HepG2 (cell line): ENCODE results near the gene EMILIN1. TPM values are rescaled to one million over a fixed set of nuclear protein-coding genes. Genes with fewer than 3 reads are reported as not detected.

Experiments
- ATAC-seq: fragments of 200-7000 bp; cut with Tn5 transposase; 3 replicates; pipeline ENCODE4 v1.9.1; 2020; ENCODE audit warnings: mild to moderate bottlenecking, moderate library complexity
- BruUV-seq: library from RNA; stranded (reverse); fragments of 400-500 nt; replicated peaks from 2 replicates; lab custom pipeline; 2021; lab: Mats Ljungman, UMichigan
- CTCF ChIA-PET: fragments of 300-600 bp; formaldehyde crosslinking; extraction: SDS; loops from one replicate; lab custom pipeline; 2021; ENCODE audit warnings: low total read pairs, inconsistent platforms, low intra/inter-chr PET ratio; lab: Yijun Ruan, JAX
- POLR2A ChIA-PET: fragments of 350-600 bp; sonication (Branson Sonifier 250); formaldehyde crosslinking; loops from one replicate; lab custom pipeline; 2020; ENCODE audit warnings: antibody characterized with exemption, inconsistent platforms; lab: Yijun Ruan, JAX
- DNase-seq: peaks from one replicate; pipeline ENCODE4 v3.0.0-alpha.2; 2015; ENCODE audit warnings: low spot score
- FAIRE-seq: peaks from 3 replicates; lab custom pipeline; 2011; peaks lifted over from hg19 to GRCh38; lab: Jason Lieb, UNC
- H2AFZ ChIP-seq: one replicate; pipeline ENCODE4 v1.6.1; 2011; ENCODE audit warnings: low read length, inconsistent platforms
- H3K27ac ChIP-seq: fragments of 300-600 bp; 3 replicates; pipeline ENCODE4 v1.8.0; 2011; ENCODE audit warnings: mixed run types, mild to moderate bottlenecking, mixed read lengths, low read length, inconsistent platforms; ENCODE audit not compliant: insufficient read depth; ENCODE audit errors: extremely low read length
- H3K27me3 ChIP-seq, 2 experiments: fragments of 200-600 bp in 1 of 2; 2 replicates in 1 of 2; 3 replicates in 1 of 2; pipeline versions ENCODE4 v1.6.0 to v1.8.0; 2011; ENCODE audit warnings: low read length in 2 of 2, mild to moderate bottlenecking in 2 of 2, moderate library complexity in 2 of 2, inconsistent platforms in 1 of 2; ENCODE audit not compliant: insufficient read depth in 2 of 2, control insufficient read depth in 1 of 2
- H3K36me3 ChIP-seq, 2 experiments: fragments of 200-600 bp in 1 of 2; replicated peaks in 1 of 2; 2 replicates in 1 of 2; 3 replicates in 1 of 2; pipeline versions ENCODE4 v1.5.1 to v1.8.0; 2011; ENCODE audit warnings: low read length in 2 of 2, inconsistent platforms in 1 of 2; ENCODE audit not compliant: insufficient read depth in 2 of 2, control insufficient read depth in 1 of 2
- H3K4me1 ChIP-seq: 2 replicates; pipeline ENCODE4 v1.5.1; 2012; ENCODE audit warnings: low read length, inconsistent platforms; ENCODE audit not compliant: insufficient read depth
- H3K4me2 ChIP-seq: 2 replicates; pipeline ENCODE4 v1.6.0; 2011; ENCODE audit warnings: low read depth, low read length, inconsistent platforms
- H3K4me3 ChIP-seq, 3 experiments: fragments of 200-600 bp in 1 of 3; sonication (generic), shearing (Covaris generic) in 1 of 3; replicated peaks in 1 of 3; 2 replicates each; pipeline ENCODE4 v1.5.1; 2011 to 2016; ENCODE audit warnings: low read length in 3 of 3, inconsistent platforms in 2 of 3, low read depth in 2 of 3, mild to moderate bottlenecking in 2 of 3, control low read depth in 1 of 3, mixed read lengths in 1 of 3; ENCODE audit not compliant: insufficient read depth in 1 of 3
- H3K79me2 ChIP-seq: one replicate; pipeline ENCODE4 v1.6.1; 2011; ENCODE audit warnings: low read length, inconsistent platforms; ENCODE audit not compliant: insufficient read depth
- H3K9ac ChIP-seq: 2 replicates; pipeline ENCODE4 v1.6.0; 2011; ENCODE audit warnings: mild to moderate bottlenecking, low read depth, low read length, inconsistent platforms; ENCODE audit not compliant: insufficient read depth
- H3K9me3 ChIP-seq: 2 replicates; pipeline ENCODE4 v1.5.1; 2012; ENCODE audit warnings: mild to moderate bottlenecking, low read length
- H4K20me1 ChIP-seq: 2 replicates; pipeline ENCODE4 v1.6.0; 2011; ENCODE audit warnings: inconsistent platforms, mild to moderate bottlenecking, low read length, moderate library complexity; ENCODE audit not compliant: insufficient read depth
- GLI4 ChIP-seq: sonication (generic); formaldehyde crosslinking; IDR thresholded peaks from 2 replicates; pipeline ENCODE4 v1.5.1; 2020; ENCODE audit warnings: missing genetic modification reagents, mild to moderate bottlenecking, moderate library complexity, borderline replicate concordance
- ZNF572 ChIP-seq: sonication (generic); formaldehyde crosslinking; IDR thresholded peaks from 2 replicates; pipeline ENCODE4 v1.5.1; 2020; ENCODE audit warnings: mild to moderate bottlenecking, missing genetic modification reagents
- ZNF577 ChIP-seq: sonication (generic); formaldehyde crosslinking; IDR thresholded peaks from 2 replicates; pipeline ENCODE4 v1.4.0; 2020; ENCODE audit warnings: mild to moderate bottlenecking, low read depth, missing genetic modification reagents, borderline replicate concordance
- ZNF598 ChIP-seq: sonication (generic); formaldehyde crosslinking; IDR thresholded peaks from 2 replicates; pipeline ENCODE4 v1.5.1; 2020; ENCODE audit warnings: mild to moderate bottlenecking, missing genetic modification reagents, borderline replicate concordance
- ZNF7 ChIP-seq: IDR thresholded peaks from 2 replicates; pipeline ENCODE4 v1.6.1; 2016; ENCODE audit warnings: missing biosample characterization, missing genetic modification reagents
- ZNF780A ChIP-seq: sonication (generic); formaldehyde crosslinking; IDR thresholded peaks from 2 replicates; pipeline ENCODE4 v1.8.0; 2022; ENCODE audit warnings: mild to moderate bottlenecking, missing genetic modification reagents, moderate library complexity
- WGBS: methylation state at CpG from one replicate; pipeline ENCODE4 v1.1.6; 2017; ENCODE audit warnings: low lambda C conversion rate; 5-methylcytosine and 5-hydroxymethylcytosine counted together
- in situ Hi-C: cut with HindIII; loops from 2 replicates; pipeline ENCODE4 v1.10.0; 2017; ENCODE audit warnings: low pct_unique_long_range_greater_than_20kb; ENCODE audit not compliant: extremely low pct_ligation_motif_present
- intact Hi-C: fragments of 100-400 bp; cut with micrococcal nuclease; formaldehyde crosslinking; loops from one replicate; pipeline ENCODE4 v1.10.0; 2022; ENCODE audit not compliant: unreplicated experiment
- polyA plus RNA-seq, 8 experiments: library from polyadenylated mRNA; depleted of rRNA in 3 of 8; stranded (reverse) in 7 of 8; unstranded in 1 of 8; fragments of >200 nt; fragmentation: Illumina TruSeq in 4 of 8; extraction: Trizol in 4 of 8; gene quantifications; 2 replicates each; pipeline versions ENCODE4 v1.2.1 to v1.2.3, GENCODE V29; 2011 to 2016; ENCODE audit warnings: low read depth in 4 of 8, missing spikeins in 1 of 8, mixed read lengths in 1 of 8; ENCODE audit not compliant: insufficient read depth in 1 of 8
- total RNA-seq, 5 experiments: library from RNA; depleted of rRNA; stranded (reverse); fragments of >200 nt; fragmentation: Illumina TruSeq; extraction: Trizol; gene quantifications; 2 replicates each; pipeline ENCODE4 v1.2.3, GENCODE V29; 2016; ENCODE audit warnings: low read depth in 1 of 5
- TF ChIP-seq, protein P1 (sequence below): sonication (generic); formaldehyde crosslinking; IDR thresholded peaks from 2 replicates; pipeline ENCODE4 v1.4.0; 2020; ENCODE audit warnings: missing genetic modification reagents
- TF ChIP-seq, protein P2 (sequence below): sonication (generic); formaldehyde crosslinking; IDR thresholded peaks from 2 replicates; pipeline ENCODE4 v1.5.1; 2020; ENCODE audit warnings: missing genetic modification reagents, mild to moderate bottlenecking, borderline replicate concordance
- TF ChIP-seq, protein P3 (sequence below): sonication (generic); formaldehyde crosslinking; conservative IDR thresholded peaks from 2 replicates; pipeline ENCODE4 v1.5.0; 2020; ENCODE audit warnings: missing genetic modification reagents

The EMILIN1 gene
- total and polyA plus RNA-seq, 2 of the 13 experiments (the other 11 are each of a cell fraction or from before 2014, with no cell fraction given), result 8.1 to 9.7 TPM

DNA sequence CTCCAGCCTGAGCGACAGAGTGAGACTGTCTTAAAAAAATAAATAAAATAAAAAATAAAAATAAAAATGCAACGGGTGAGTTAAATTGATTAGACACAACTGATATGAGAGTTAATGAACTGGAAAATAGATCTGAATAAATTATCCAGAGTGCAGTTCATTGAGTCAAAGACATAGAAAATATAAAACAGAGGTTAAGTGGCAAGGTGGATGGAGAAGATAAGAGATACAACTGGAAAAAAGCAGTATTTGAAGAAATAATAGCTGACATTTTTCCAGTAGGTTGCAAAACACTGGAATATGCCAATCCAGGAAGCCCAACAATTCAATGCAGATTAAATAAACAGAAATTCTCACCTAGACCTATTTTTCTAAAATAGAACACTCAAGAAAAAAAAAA lies 29.8 kb downstream of the EMILIN1 start:
- no peak for FAIRE-seq
- TF ChIP-seq, protein P1, sequence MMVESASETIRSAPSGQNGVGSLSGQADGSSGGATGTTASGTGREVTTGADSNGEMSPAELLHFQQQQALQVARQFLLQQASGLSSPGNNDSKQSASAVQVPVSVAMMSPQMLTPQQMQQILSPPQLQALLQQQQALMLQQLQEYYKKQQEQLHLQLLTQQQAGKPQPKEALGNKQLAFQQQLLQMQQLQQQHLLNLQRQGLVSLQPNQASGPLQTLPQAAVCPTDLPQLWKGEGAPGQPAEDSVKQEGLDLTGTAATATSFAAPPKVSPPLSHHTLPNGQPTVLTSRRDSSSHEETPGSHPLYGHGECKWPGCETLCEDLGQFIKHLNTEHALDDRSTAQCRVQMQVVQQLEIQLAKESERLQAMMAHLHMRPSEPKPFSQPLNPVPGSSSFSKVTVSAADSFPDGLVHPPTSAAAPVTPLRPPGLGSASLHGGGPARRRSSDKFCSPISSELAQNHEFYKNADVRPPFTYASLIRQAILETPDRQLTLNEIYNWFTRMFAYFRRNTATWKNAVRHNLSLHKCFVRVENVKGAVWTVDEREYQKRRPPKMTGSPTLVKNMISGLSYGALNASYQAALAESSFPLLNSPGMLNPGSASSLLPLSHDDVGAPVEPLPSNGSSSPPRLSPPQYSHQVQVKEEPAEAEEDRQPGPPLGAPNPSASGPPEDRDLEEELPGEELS (CRISPR knock-in tag), result no peak
- TF ChIP-seq GLI4 (CRISPR knock-in tag) (no peak), ZNF780A (CRISPR knock-in tag) (no peak), ZNF572 (no peak), ZNF598 (CRISPR knock-in tag) (no peak), ZNF7 (no peak), ZNF577 (CRISPR knock-in tag) (no peak)
- TF ChIP-seq, protein P2, sequence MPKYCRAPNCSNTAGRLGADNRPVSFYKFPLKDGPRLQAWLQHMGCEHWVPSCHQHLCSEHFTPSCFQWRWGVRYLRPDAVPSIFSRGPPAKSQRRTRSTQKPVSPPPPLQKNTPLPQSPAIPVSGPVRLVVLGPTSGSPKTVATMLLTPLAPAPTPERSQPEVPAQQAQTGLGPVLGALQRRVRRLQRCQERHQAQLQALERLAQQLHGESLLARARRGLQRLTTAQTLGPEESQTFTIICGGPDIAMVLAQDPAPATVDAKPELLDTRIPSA, result no peak
- TF ChIP-seq, protein P3, sequence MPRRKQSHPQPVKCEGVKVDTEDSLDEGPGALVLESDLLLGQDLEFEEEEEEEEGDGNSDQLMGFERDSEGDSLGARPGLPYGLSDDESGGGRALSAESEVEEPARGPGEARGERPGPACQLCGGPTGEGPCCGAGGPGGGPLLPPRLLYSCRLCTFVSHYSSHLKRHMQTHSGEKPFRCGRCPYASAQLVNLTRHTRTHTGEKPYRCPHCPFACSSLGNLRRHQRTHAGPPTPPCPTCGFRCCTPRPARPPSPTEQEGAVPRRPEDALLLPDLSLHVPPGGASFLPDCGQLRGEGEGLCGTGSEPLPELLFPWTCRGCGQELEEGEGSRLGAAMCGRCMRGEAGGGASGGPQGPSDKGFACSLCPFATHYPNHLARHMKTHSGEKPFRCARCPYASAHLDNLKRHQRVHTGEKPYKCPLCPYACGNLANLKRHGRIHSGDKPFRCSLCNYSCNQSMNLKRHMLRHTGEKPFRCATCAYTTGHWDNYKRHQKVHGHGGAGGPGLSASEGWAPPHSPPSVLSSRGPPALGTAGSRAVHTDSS (CRISPR knock-in tag), result no peak
- Histone ChIP-seq H3K4me1 (no peaks in the 10 kb centered on the region), H3K9ac (no peak overlapping the region), H3K9me3 (no peaks in the 10 kb centered on the region), H3K27me3 (no peaks in the 10 kb centered on the region), H3K4me3 (no peak overlapping the region), H2AFZ (no peak overlapping the region), H4K20me1 (no peaks in the 10 kb centered on the region), H3K79me2 (no peaks in the 10 kb centered on the region), H3K4me2 (no peak overlapping the region), H3K27ac (no peak overlapping the region), H3K36me3 (no peaks in the 10 kb centered on the region)
- DNase-seq, result no peak
- CTCF ChIA-PET, result no interaction called here
- POLR2A ChIA-PET, result interaction anchor here (1.6 to 1.7 kb wide), 2 partner anchors 10 to 26 kb away, joined by 4 to 6 read pairs; partner anchors contain the start of genes CGREF1 and PREB
- intact Hi-C loops (no loop called here), in situ Hi-C loops (no loop called here)
- BruUV-seq, result no TSS peak
- ATAC-seq, result no peak
- WGBS, result 90% methylated on average over 2 of the region's 2 CpGs
